CD14-positive monocyte (primary cell): Measurements from ENCODE around the gene UNC50. TPM values are rescaled to one million over a fixed set of nuclear protein-coding genes. Genes with fewer than 3 reads are reported as not detected.

ENCODE experiments used
- DNase-seq, 3 donors: peaks; one replicate each; pipeline ENCODE4 v3.0.0-alpha.2; 2011 to 2022
- H2AFZ ChIP-seq: 2 replicates; pipeline ENCODE4 v1.6.0; 2012; ENCODE audit warnings: mild to moderate bottlenecking, low read depth, low read length, inconsistent platforms; ENCODE audit not compliant: insufficient read depth, poor library complexity, severe bottlenecking
- H3K27ac ChIP-seq, 2 donors: 1 replicate in 1 of 2; 2 replicates in 1 of 2; pipeline ENCODE4 v1.5.1; 2012 to 2013; ENCODE audit warnings: low read length in 2 of 2, control low read depth in 1 of 2, inconsistent platforms in 1 of 2, low read depth in 1 of 2, mild to moderate bottlenecking in 1 of 2
- H3K27me3 ChIP-seq, 2 donors: one replicate each; pipeline versions ENCODE4 v1.6.0 to v1.6.1; 2011 to 2013; ENCODE audit warnings: low read length in 2 of 2; ENCODE audit not compliant: control insufficient read depth in 2 of 2, insufficient read depth in 2 of 2
- H3K36me3 ChIP-seq, 2 donors: replicated peaks in 1 of 2; 1 replicate in 1 of 2; 2 replicates in 1 of 2; pipeline versions ENCODE4 v1.5.1 to v1.6.1; 2012 to 2013; ENCODE audit warnings: low read length in 2 of 2, control low read depth in 1 of 2, inconsistent platforms in 1 of 2, mild to moderate bottlenecking in 1 of 2; ENCODE audit not compliant: insufficient read depth in 2 of 2, control insufficient read depth in 1 of 2
- H3K4me1 ChIP-seq, 2 donors: 1 replicate in 1 of 2; 2 replicates in 1 of 2; pipeline versions ENCODE4 v1.5.1 to v1.6.1; 2012 to 2013; ENCODE audit warnings: low read length in 2 of 2, control low read depth in 1 of 2, inconsistent platforms in 1 of 2, mild to moderate bottlenecking in 1 of 2, moderate library complexity in 1 of 2; ENCODE audit not compliant: insufficient read depth in 2 of 2, control insufficient read depth in 1 of 2
- H3K4me2 ChIP-seq: replicated peaks from 2 replicates; pipeline ENCODE3; 2012; ENCODE audit warnings: low read length, moderate library complexity, mild to moderate bottlenecking; ENCODE audit not compliant: poor library complexity, severe bottlenecking; ENCODE audit errors: extremely low read depth
- H3K4me3 ChIP-seq, 3 experiments: fragments of 200-600 bp in 1 of 3; sonication (generic) in 1 of 3; replicated peaks in 1 of 3; 1 replicate in 2 of 3; 2 replicates in 1 of 3; pipeline ENCODE4 v1.5.1; 2011 to 2013; ENCODE audit warnings: low read length in 3 of 3, mild to moderate bottlenecking in 3 of 3, control low read depth in 2 of 3, low read depth in 2 of 3, inconsistent platforms in 1 of 3, moderate library complexity in 1 of 3
- H3K79me2 ChIP-seq: 2 replicates; pipeline ENCODE4 v1.6.0; 2012; ENCODE audit warnings: mild to moderate bottlenecking, control low read depth, inconsistent platforms, low read length, moderate library complexity; ENCODE audit not compliant: insufficient read depth
- H3K9ac ChIP-seq: 2 replicates; pipeline ENCODE4 v1.6.0; 2017; ENCODE audit warnings: low read length, mild to moderate bottlenecking; ENCODE audit not compliant: insufficient read depth, poor library complexity, severe bottlenecking
- H3K9me3 ChIP-seq, 2 donors: replicated peaks in 1 of 2; 1 replicate in 1 of 2; 2 replicates in 1 of 2; pipeline versions ENCODE4 v1.5.1 to v1.6.1; 2012 to 2013; ENCODE audit warnings: low read length in 2 of 2, control low read depth in 1 of 2; ENCODE audit not compliant: control insufficient read depth in 1 of 2, insufficient read depth in 1 of 2
- H4K20me1 ChIP-seq: 2 replicates; pipeline ENCODE4 v1.6.0; 2012; ENCODE audit warnings: mild to moderate bottlenecking, low read length, control low read depth, moderate library complexity; ENCODE audit not compliant: insufficient read depth
- H3K27ac Mint-ChIP-seq, 7 donors: one replicate each; pipeline ENCODE4 v1.8.0; 2020; ENCODE audit warnings: mild to moderate bottlenecking in 7 of 7, mixed read lengths in 7 of 7, moderate library complexity in 6 of 7, inconsistent platforms in 2 of 7
- H3K27me3 Mint-ChIP-seq, 3 donors: one replicate each; pipeline ENCODE4 v1.8.0; 2021 to 2022; ENCODE audit warnings: low read depth in 3 of 3, mild to moderate bottlenecking in 3 of 3, mixed read lengths in 3 of 3, moderate library complexity in 3 of 3, inconsistent platforms in 1 of 3
- H3K36me3 Mint-ChIP-seq, 2 donors: one replicate each; pipeline ENCODE4 v1.8.0; 2020; ENCODE audit warnings: mixed read lengths in 2 of 2, inconsistent platforms in 1 of 2, mild to moderate bottlenecking in 1 of 2
- H3K4me1 Mint-ChIP-seq: one replicate; pipeline ENCODE4 v1.8.0; 2020; ENCODE audit warnings: mild to moderate bottlenecking, mixed read lengths
- H3K4me3 Mint-ChIP-seq, 2 donors: one replicate each; pipeline ENCODE4 v1.8.0; 2020; ENCODE audit warnings: mild to moderate bottlenecking in 2 of 2, mixed read lengths in 2 of 2, moderate library complexity in 1 of 2
- H3K9me3 Mint-ChIP-seq, 7 donors: one replicate each; pipeline ENCODE4 v1.8.0; 2020 to 2022; ENCODE audit warnings: mixed read lengths in 7 of 7, mild to moderate bottlenecking in 6 of 7, moderate library complexity in 6 of 7, inconsistent platforms in 2 of 7
- WGBS: methylation state at CpG from one replicate; pipeline ENCODE4 v1.1.5; 2013; ENCODE audit warnings: missing lambda C conversion rate; ENCODE audit not compliant: insufficient coverage; 5-methylcytosine and 5-hydroxymethylcytosine counted together
- intact Hi-C, 2 donors: fragments of 100-400 bp; cut with micrococcal nuclease; formaldehyde crosslinking; loops; one replicate each; pipeline versions ENCODE4 v1.15.0 to v1.15.1; 2023
- polyA plus RNA-seq, 3 donors: library from polyadenylated mRNA; depleted of rRNA in 1 of 3; unstranded in 2 of 3; stranded (reverse) in 1 of 3; fragments of 300-500 nt in 2 of 3; fragments of >200 nt in 1 of 3; fragmentation: Illumina TruSeq in 2 of 3; gene quantifications; 1 replicate in 2 of 3; 2 replicates in 1 of 3; pipeline ENCODE4 v1.2.3, GENCODE V29; 2012 to 2021
- TF ChIP-seq, protein P1 (sequence below): fragments of 200-600 bp; IDR thresholded peaks from one replicate; pipeline ENCODE4 v1.8.0; 2022; ENCODE audit warnings: antibody characterized with exemption, mild to moderate bottlenecking

Gene UNC50
- polyA plus RNA-seq, 3 donors: 32.5 to 72.0 (median 62.8) TPM

GRCh38 chr2:98632351-98632750, 24.0 kb downstream of the UNC50 start:
- H3K4me2 ChIP-seq: no peak overlapping the region
- TF ChIP-seq, protein P1, sequence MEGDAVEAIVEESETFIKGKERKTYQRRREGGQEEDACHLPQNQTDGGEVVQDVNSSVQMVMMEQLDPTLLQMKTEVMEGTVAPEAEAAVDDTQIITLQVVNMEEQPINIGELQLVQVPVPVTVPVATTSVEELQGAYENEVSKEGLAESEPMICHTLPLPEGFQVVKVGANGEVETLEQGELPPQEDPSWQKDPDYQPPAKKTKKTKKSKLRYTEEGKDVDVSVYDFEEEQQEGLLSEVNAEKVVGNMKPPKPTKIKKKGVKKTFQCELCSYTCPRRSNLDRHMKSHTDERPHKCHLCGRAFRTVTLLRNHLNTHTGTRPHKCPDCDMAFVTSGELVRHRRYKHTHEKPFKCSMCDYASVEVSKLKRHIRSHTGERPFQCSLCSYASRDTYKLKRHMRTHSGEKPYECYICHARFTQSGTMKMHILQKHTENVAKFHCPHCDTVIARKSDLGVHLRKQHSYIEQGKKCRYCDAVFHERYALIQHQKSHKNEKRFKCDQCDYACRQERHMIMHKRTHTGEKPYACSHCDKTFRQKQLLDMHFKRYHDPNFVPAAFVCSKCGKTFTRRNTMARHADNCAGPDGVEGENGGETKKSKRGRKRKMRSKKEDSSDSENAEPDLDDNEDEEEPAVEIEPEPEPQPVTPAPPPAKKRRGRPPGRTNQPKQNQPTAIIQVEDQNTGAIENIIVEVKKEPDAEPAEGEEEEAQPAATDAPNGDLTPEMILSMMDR: no peak
- no peak overlapping the region for H3K4me3 Mint-ChIP-seq
- no peaks in the 10 kb centered on the region for H3K27me3 ChIP-seq
- H3K4me3 ChIP-seq: no peak overlapping the region
- H2AFZ ChIP-seq: no peak overlapping the region
- intact Hi-C loops: no loop called here
- WGBS: 100% methylated on average over 1 of the region's 3 CpGs
- peaks cover 66 to 90% of the 10 kb centered on the region in 2 donors for H3K36me3 ChIP-seq
- H3K27ac Mint-ChIP-seq: no peak overlapping the region
- peaks cover 64 to 83% of the 10 kb centered on the region in 2 donors for H3K36me3 Mint-ChIP-seq
- no peaks in the 10 kb centered on the region for H3K79me2 ChIP-seq
- H3K27me3 Mint-ChIP-seq: no peaks in the 10 kb centered on the region
- H3K9me3 Mint-ChIP-seq: peaks cover 0 to 7% (median 0%) of the 10 kb centered on the region in 7 donors
- no peak for DNase-seq
- H3K27ac ChIP-seq: no peak overlapping the region
- H3K9me3 ChIP-seq: no peaks in the 10 kb centered on the region
- no peaks in the 10 kb centered on the region for H3K4me1 Mint-ChIP-seq
- H3K9ac ChIP-seq: no peak overlapping the region
- no peaks in the 10 kb centered on the region for H3K4me1 ChIP-seq
- no peaks in the 10 kb centered on the region for H4K20me1 ChIP-seq

DNA sequence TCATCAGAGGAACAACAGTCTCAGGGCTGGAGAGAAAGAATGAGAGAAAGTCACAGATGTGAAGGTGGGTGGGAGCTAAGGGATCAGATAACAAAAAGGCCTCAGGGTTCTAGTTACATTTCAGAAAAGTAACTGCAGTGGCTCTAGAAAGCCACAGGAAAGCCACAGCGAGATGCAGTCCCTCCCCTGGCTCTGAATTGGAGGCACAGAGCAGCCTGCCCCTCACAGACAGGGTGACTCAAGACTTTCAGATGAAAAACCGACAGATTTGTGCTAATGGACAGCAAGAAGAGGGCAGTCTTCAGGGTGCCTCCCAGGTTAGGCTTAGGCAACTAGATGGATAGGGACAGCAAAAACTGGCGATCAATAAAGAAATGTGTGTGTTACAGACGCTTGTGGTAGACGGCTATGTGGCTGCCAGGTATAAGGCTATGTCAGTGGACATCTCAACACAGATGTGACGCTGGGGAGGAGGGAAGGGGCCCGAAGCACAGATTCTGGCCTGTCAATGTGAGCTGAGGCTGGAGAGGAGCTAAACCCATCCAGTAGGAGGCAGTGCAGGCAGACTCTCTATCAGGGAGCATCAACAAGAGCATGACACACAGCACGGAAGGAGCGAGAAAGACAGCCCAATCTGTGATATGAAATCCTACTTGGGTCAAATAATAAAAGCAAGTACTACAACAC, 26.2 kb downstream of the UNC50 start:
- Mint-ChIP-seq H3K4me3 (no peak overlapping the region), H3K36me3 (peaks cover 77 to 90% of the 10 kb centered on the region in 2 donors), H3K27me3 (no peaks in the 10 kb centered on the region), H3K9me3 (peaks cover 0 to 7% (median 0%) of the 10 kb centered on the region in 7 donors), H3K27ac (peak overlapping the region in 3 of 7 donors; percentile 15 to 21 (median 17)), H3K4me1 (no peaks in the 10 kb centered on the region)
- H3K4me2 ChIP-seq: no peak overlapping the region
- no peak overlapping the region for H3K27ac ChIP-seq
- no peaks in the 10 kb centered on the region for H4K20me1 ChIP-seq
- TF ChIP-seq, protein P1: peak; percentile 8
- WGBS: 97% methylated on average over 6 of the region's 9 CpGs
- no peak overlapping the region for H2AFZ ChIP-seq
- DNase-seq: no peak
- H3K27me3 ChIP-seq: no peaks in the 10 kb centered on the region
- H3K36me3 ChIP-seq: peaks cover 81 to 91% of the 10 kb centered on the region in 2 donors
- no peak overlapping the region for H3K4me3 ChIP-seq
- no peak overlapping the region for H3K9ac ChIP-seq
- H3K4me1 ChIP-seq: no peaks in the 10 kb centered on the region
- no peaks in the 10 kb centered on the region for H3K9me3 ChIP-seq
- no peaks in the 10 kb centered on the region for H3K79me2 ChIP-seq
- intact Hi-C loops: no loop called here
